K562 (cell line): ENCODE results near the gene NOL8. TPM values are rescaled to one million over a fixed set of nuclear protein-coding genes. Genes with fewer than 3 reads are reported as not detected.

ENCODE experiments used
- ATAC-seq: fragments of 200-7000 bp; cut with Tn5 transposase; 3 replicates; pipeline ENCODE4 v1.9.1; 2020; ENCODE audit warnings: moderate library complexity
- BruUV-seq: library from RNA; stranded (reverse); fragments of 400-500 nt; replicated peaks from 2 replicates; lab custom pipeline; 2021; lab: Mats Ljungman, UMichigan
- CTCF ChIA-PET: fragments of 300-600 bp; formaldehyde crosslinking; extraction: SDS; loops from one replicate; lab custom pipeline; 2021; ENCODE audit warnings: low intra/inter-chr PET ratio; lab: Yijun Ruan, JAX
- POLR2A ChIA-PET: fragments of 300-600, 350-650 bp; sonication (Branson Sonifier 250); formaldehyde crosslinking; extraction: SDS; loops from one replicate; lab custom pipeline; 2021; ENCODE audit warnings: antibody characterized with exemption, inconsistent platforms; lab: Yijun Ruan, JAX
- DNase-seq, 4 experiments: peaks; one replicate each; pipeline versions ENCODE4 v3.0.0 to v3.0.0-alpha.2; 2011 to 2018; ENCODE audit warnings: low spot score in 3 of 4, mixed read lengths in 3 of 4; ENCODE audit errors: extremely low read depth in 1 of 4
- FAIRE-seq: peaks from 2 replicates; lab custom pipeline; 2011; peaks lifted over from hg19 to GRCh38; lab: Jason Lieb, UNC
- H2AFZ ChIP-seq: 2 replicates; pipeline ENCODE4 v1.6.0; 2011; ENCODE audit warnings: low read depth, low read length, control low read depth, inconsistent platforms
- H3K27ac ChIP-seq: fragments of 200-600 bp; 3 replicates; pipeline ENCODE4 v1.8.0; 2011; ENCODE audit warnings: low read depth, mild to moderate bottlenecking, control low read depth, inconsistent platforms, low read length, moderate library complexity, mixed read lengths; ENCODE audit errors: extremely low read depth
- H3K27me3 ChIP-seq, 2 experiments: fragments of 300-600 bp in 1 of 2; 2 replicates in 1 of 2; 3 replicates in 1 of 2; pipeline versions ENCODE4 v1.6.0 to v1.8.0; 2011; ENCODE audit warnings: inconsistent platforms in 2 of 2, low read length in 2 of 2, mild to moderate bottlenecking in 1 of 2, mixed read lengths in 1 of 2, moderate library complexity in 1 of 2; ENCODE audit not compliant: control insufficient read depth in 2 of 2, insufficient read depth in 2 of 2
- H3K36me3 ChIP-seq: fragments of 300-600 bp; 3 replicates; pipeline ENCODE4 v1.8.0; 2011; ENCODE audit warnings: mild to moderate bottlenecking, low read length, inconsistent platforms; ENCODE audit not compliant: control insufficient read depth, insufficient read depth
- H3K4me1 ChIP-seq, 2 experiments: fragments of 200-600 bp in 1 of 2; replicated peaks in 1 of 2; 2 replicates in 1 of 2; 3 replicates in 1 of 2; pipeline versions ENCODE4 v1.5.1 to v1.8.0; 2011; ENCODE audit warnings: inconsistent platforms in 2 of 2, low read length in 2 of 2, mild to moderate bottlenecking in 1 of 2, mixed read lengths in 1 of 2, moderate library complexity in 1 of 2; ENCODE audit not compliant: control insufficient read depth in 2 of 2, insufficient read depth in 2 of 2
- H3K4me2 ChIP-seq: 2 replicates; pipeline ENCODE4 v1.6.1; 2011; ENCODE audit warnings: low read length, control low read depth, inconsistent platforms, mixed read lengths; ENCODE audit not compliant: insufficient read depth
- H3K4me3 ChIP-seq: fragments of 200-600 bp; sonication (generic), shearing (Covaris generic); 2 replicates; pipeline ENCODE4 v1.5.1; 2016; ENCODE audit warnings: control low read depth, inconsistent platforms
- H3K79me2 ChIP-seq: fragments of 200-600 bp; 3 replicates; pipeline ENCODE4 v1.8.0; 2011; ENCODE audit warnings: low read length, inconsistent platforms; ENCODE audit not compliant: control insufficient read depth, insufficient read depth
- H3K9ac ChIP-seq, 2 experiments: 2 replicates each; pipeline versions ENCODE4 v1.6.0 to v1.6.1; 2011; ENCODE audit warnings: low read depth in 2 of 2, low read length in 2 of 2, control low read depth in 1 of 2, inconsistent platforms in 1 of 2, mild to moderate bottlenecking in 1 of 2, mixed read lengths in 1 of 2; ENCODE audit not compliant: insufficient read depth in 1 of 2
- H3K9me1 ChIP-seq: one replicate; pipeline ENCODE4 v1.6.0; 2011; ENCODE audit warnings: inconsistent platforms, mild to moderate bottlenecking, low read length, moderate library complexity; ENCODE audit not compliant: control insufficient read depth, insufficient read depth
- H3K9me3 ChIP-seq: replicated peaks from 2 replicates; pipeline ENCODE4 v1.5.1; 2011; ENCODE audit warnings: low read depth, low read length, inconsistent platforms; ENCODE audit not compliant: control insufficient read depth, insufficient read depth
- H4K20me1 ChIP-seq: replicated peaks from 2 replicates; pipeline ENCODE4 v1.6.1; 2011; ENCODE audit warnings: low read length, inconsistent platforms, mixed read lengths; ENCODE audit not compliant: control insufficient read depth, insufficient read depth
- DEAF1 ChIP-seq: fragments of 450-650 bp; formaldehyde crosslinking; IDR thresholded peaks from 2 replicates; pipeline ENCODE4 v1.4.0; 2020; ENCODE audit warnings: mild to moderate bottlenecking, moderate library complexity
- REST ChIP-seq, 2 experiments: fragments of 450-650 bp; formaldehyde crosslinking in 1 of 2; IDR thresholded peaks; 2 replicates each; pipeline versions ENCODE4 v1.4.0 to v1.6.1; 2014 to 2020; ENCODE audit warnings: mild to moderate bottlenecking in 2 of 2, borderline replicate concordance in 1 of 2, low read depth in 1 of 2
- SAFB2 ChIP-seq: fragments of 200-400 bp; formaldehyde crosslinking; IDR thresholded peaks from 2 replicates; pipeline ENCODE4 v1.6.1; 2018; ENCODE audit warnings: borderline replicate concordance, low read length, low read depth, moderate library complexity; ENCODE audit not compliant: severe bottlenecking
- ZBTB1 ChIP-seq: sonication (generic); formaldehyde crosslinking; IDR thresholded peaks from 2 replicates; pipeline ENCODE4 v1.8.1; 2023; ENCODE audit warnings: missing genetic modification reagents, low read depth, mild to moderate bottlenecking, borderline replicate concordance
- WGBS: fragments of 100-300 bp; shearing (Covaris generic); methylation state at CpG from one replicate; pipeline ENCODE4 v1.1.6; 2016; ENCODE audit warnings: low coverage, mixed read lengths; ENCODE audit not compliant: insufficient coverage; ENCODE audit errors: missing lambda C conversion rate; 5-methylcytosine and 5-hydroxymethylcytosine counted together
- in situ Hi-C: fragments of 300-500 bp; cut with MboI; formaldehyde crosslinking; loops from 4 replicates; pipeline ENCODE4 v1.15.0; 2018; ENCODE audit warnings: inconsistent platforms, mixed read lengths
- intact Hi-C: fragments of 100-400 bp; cut with micrococcal nuclease; formaldehyde crosslinking; loops from 2 replicates; pipeline ENCODE4 v1.14.2; 2022
- polyA plus RNA-seq, 8 experiments: library from polyadenylated mRNA; depleted of rRNA in 4 of 8; stranded (reverse) in 5 of 8; unstranded in 3 of 8; fragments of >200 nt; fragmentation: Nextera tagmentation in 2 of 8; fragmentation: Illumina TruSeq in 1 of 8; extraction: Ambion mirVana in 2 of 8; extraction: Trizol in 1 of 8; gene quantifications; 2 replicates each; pipeline versions ENCODE4 v1.2.1 to v1.2.3, GENCODE V29; 2011 to 2014; ENCODE audit warnings: inconsistent platforms in 1 of 8, missing spikeins in 1 of 8
- total RNA-seq, 7 experiments: library from RNA; depleted of rRNA in 6 of 7; stranded (reverse); fragments of >200 nt in 6 of 7; fragmentation: Illumina TruSeq in 2 of 7; extraction: Trizol in 2 of 7; gene quantifications; 2 replicates each; pipeline versions ENCODE4 v1.2.1 to v1.2.3, GENCODE V29; 2011 to 2021; ENCODE audit warnings: low replicate concordance in 1 of 7
- TF ChIP-seq, protein P1 (sequence below), 3 experiments: IDR thresholded peaks in 2 of 3; conservative IDR thresholded peaks in 1 of 3; 2 replicates each; pipeline ENCODE4 v1.5.1; 2011 to 2012; ENCODE audit warnings: low read length in 3 of 3, mild to moderate bottlenecking in 3 of 3, control low read depth in 2 of 3, improper control_type of control experiment in 1 of 3, inconsistent platforms in 1 of 3, low read depth in 1 of 3, mixed read lengths in 1 of 3, moderate library complexity in 1 of 3; ENCODE audit not compliant: insufficient read depth in 2 of 3

The NOL8 gene
- total and polyA plus RNA-seq, 9 of the 15 experiments (the other 6 are each of a cell fraction or from before 2014, with no cell fraction given) = 51.3 to 91.5 (median 58.7) TPM

DNA sequence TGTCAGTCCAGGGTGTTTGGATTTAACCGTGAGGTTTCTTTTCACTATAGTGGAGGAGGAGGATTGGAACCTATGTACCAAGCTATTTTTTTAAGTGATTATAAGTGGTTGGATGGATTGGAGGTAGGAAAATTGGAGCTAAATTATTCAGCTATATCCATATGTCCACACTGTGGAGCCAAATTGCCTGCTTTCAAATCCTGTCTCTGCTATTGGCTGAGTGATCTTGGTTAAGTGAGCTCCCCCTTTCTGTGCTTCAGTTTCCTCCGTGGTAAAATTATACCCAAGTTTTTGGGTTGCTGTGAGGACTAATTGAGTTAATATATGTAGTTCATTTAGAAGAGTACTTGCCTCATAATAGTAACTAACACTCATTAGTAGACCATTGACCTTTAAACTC is 3.1 kb upstream of the NOL8 start (continued):
- TF ChIP-seq ZBTB1 (no peak), SAFB2 (no peak), DEAF1 (CRISPR knock-in tag) (peak; percentile 25; the same call in 1 of the 2 replicates)
- TF ChIP-seq, protein P1, sequence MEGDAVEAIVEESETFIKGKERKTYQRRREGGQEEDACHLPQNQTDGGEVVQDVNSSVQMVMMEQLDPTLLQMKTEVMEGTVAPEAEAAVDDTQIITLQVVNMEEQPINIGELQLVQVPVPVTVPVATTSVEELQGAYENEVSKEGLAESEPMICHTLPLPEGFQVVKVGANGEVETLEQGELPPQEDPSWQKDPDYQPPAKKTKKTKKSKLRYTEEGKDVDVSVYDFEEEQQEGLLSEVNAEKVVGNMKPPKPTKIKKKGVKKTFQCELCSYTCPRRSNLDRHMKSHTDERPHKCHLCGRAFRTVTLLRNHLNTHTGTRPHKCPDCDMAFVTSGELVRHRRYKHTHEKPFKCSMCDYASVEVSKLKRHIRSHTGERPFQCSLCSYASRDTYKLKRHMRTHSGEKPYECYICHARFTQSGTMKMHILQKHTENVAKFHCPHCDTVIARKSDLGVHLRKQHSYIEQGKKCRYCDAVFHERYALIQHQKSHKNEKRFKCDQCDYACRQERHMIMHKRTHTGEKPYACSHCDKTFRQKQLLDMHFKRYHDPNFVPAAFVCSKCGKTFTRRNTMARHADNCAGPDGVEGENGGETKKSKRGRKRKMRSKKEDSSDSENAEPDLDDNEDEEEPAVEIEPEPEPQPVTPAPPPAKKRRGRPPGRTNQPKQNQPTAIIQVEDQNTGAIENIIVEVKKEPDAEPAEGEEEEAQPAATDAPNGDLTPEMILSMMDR (IDR thresholded peaks at IDR 0.05 in 2 of 3, conservative IDR thresholded peaks at IDR 0.05 in 1 of 3; ENCODE audit: insufficient read depth in 2 of 3, low read depth in 1 of 3, low read length in 3 of 3) = peak; percentile 46 to 77 (median 74)

DNA sequence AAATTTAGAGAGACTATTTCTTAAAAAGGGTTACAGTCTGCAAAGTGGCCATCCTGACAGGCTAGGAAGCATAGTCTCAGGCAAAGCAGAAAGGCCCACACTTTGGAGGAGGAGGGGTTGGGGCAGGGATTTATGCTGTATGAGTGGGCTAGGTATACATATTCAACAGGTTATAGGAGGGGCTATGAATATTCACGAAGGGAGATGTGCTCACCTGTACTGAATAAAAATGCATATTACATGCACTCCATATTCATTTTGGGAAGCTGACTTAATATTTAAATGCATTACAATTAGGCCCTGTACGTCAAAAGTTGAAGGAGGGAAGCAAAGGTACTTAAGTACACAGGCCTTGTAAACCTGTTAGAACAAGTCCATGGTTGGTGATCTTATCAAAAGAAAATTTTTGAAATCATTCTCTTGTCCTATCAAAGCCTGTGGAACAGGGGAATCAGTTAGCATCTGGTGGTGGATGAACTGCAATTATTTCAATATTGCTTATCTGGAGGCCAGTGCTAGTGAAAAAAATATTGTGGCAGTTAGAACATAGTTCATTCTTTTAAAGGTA is 2.2 kb upstream of the NOL8 start:
- peaks cover 59% of the 10 kb centered on the region for H3K79me2 ChIP-seq
- peak overlapping the region; percentile 44 to 96; a peak in 1 of 4 replicates for H3K9ac ChIP-seq
- H3K9me1 ChIP-seq = no peaks in the 10 kb centered on the region
- in situ Hi-C loops (loop anchor here (10.0 kb wide), 1 partner anchor 307 kb away; no protein-coding TSS in a partner anchor), intact Hi-C loops (loop anchor here (5.0 kb wide), 2 partner anchors 110 to 190 kb away; no protein-coding TSS in a partner anchor)
- POLR2A ChIA-PET = interaction anchor here (0.8 kb wide), 1 partner anchor 120 kb away, joined by 5 read pairs; no protein-coding TSS in a partner anchor
- peak overlapping the region; percentile 100 for H3K4me2 ChIP-seq
- no peaks in the 10 kb centered on the region for H4K20me1 ChIP-seq
- H3K27me3 ChIP-seq = no peaks in the 10 kb centered on the region
- no peaks in the 10 kb centered on the region for H3K9me3 ChIP-seq
- FAIRE-seq = peak; percentile 52
- DNase-seq = peak in 2 of 4 experiments; percentile 13 to 22
- H3K4me1 ChIP-seq = peaks cover 5 to 16% of the 10 kb centered on the region in 2 experiments; a peak in 3 of 5 replicates
- ATAC-seq = 0 out of 3 replicates have a peak, but pooled peaks have one; percentile 8
- peaks cover 22% of the 10 kb centered on the region for H3K36me3 ChIP-seq
- CTCF ChIA-PET = interaction anchor here (1.5 to 2.9 kb wide), 2 partner anchors 112 to 307 kb away, joined by 13 to 14 read pairs; no protein-coding TSS in a partner anchor
- 3% methylated on average over 2 of the region's 2 CpGs for WGBS
- H3K27ac ChIP-seq = no peak overlapping the region
- peak overlapping the region; percentile 57 for H3K4me3 ChIP-seq
- BruUV-seq = no TSS peak
- peak overlapping the region; percentile 3; the same call in 1 of the 2 replicates for H2AFZ ChIP-seq
- peak; percentile 64 for TF ChIP-seq REST (IDR thresholded peaks at IDR 0.05; ENCODE audit: borderline replicate concordance)
- no peak for TF ChIP-seq REST (CRISPR knock-in tag; IDR thresholded peaks at IDR 0.05; ENCODE audit: low read depth)
